ENCODE results near the gene BAZ2B.

DNA sequence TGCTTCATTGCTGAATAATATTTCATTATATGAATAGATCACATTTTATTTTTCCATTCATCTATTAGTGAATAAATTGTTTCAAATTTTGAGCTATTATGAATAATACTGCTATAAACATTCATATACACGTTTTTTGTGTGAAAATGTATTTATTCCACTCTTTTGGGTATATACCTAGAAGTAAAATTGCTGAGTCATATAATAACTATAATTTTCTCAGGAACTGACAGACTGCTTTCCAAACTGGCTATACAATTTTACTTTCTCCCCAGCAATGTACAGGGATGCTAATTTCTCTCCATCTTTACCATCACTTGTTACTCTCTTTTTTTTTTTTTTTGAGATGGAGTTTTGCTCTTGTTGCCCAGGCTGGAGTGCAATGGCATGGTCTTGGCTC lies 35.5 kb upstream of the BAZ2B start:
- TF ChIP-seq POLR2A (IDR thresholded peaks at IDR 0.05) = no peak
- TF ChIP-seq, protein P1, sequence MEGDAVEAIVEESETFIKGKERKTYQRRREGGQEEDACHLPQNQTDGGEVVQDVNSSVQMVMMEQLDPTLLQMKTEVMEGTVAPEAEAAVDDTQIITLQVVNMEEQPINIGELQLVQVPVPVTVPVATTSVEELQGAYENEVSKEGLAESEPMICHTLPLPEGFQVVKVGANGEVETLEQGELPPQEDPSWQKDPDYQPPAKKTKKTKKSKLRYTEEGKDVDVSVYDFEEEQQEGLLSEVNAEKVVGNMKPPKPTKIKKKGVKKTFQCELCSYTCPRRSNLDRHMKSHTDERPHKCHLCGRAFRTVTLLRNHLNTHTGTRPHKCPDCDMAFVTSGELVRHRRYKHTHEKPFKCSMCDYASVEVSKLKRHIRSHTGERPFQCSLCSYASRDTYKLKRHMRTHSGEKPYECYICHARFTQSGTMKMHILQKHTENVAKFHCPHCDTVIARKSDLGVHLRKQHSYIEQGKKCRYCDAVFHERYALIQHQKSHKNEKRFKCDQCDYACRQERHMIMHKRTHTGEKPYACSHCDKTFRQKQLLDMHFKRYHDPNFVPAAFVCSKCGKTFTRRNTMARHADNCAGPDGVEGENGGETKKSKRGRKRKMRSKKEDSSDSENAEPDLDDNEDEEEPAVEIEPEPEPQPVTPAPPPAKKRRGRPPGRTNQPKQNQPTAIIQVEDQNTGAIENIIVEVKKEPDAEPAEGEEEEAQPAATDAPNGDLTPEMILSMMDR (IDR thresholded peaks at IDR 0.05) = no peak
- TF ChIP-seq POLR2AphosphoS5 (IDR thresholded peaks at IDR 0.05) = no peak

Data from sigmoid colon (tissue), 4 donors.